Measurements from ENCODE around the gene TPM2. TPM values are rescaled to one million over a fixed set of nuclear protein-coding genes. Genes with fewer than 3 reads are reported as not detected.

TPM2 gene
- total and polyA plus RNA-seq, 2 donors (not counting 1 experiment from before 2014, with no cell fraction given): 2.4 to 6.3 TPM

GRCh38 chr9:35714579-35715252 is 25.0 kb upstream of the TPM2 start:
- Histone ChIP-seq H3K4me1 (ENCODE audit: control insufficient read depth in 2 of 2, insufficient read depth in 2 of 2, low read length in 2 of 2) (peaks cover 14 to 20% of the 10 kb centered on the region in 2 donors), H3K9ac (ENCODE audit: low read length) (no peak overlapping the region), H2AFZ (ENCODE audit: insufficient read depth, low read depth, low read length, poor library complexity, severe bottlenecking) (no peak overlapping the region), H3K4me2 (replicated peaks; ENCODE audit: low read depth, low read length, poor library complexity, severe bottlenecking) (no peak overlapping the region), H4K20me1 (ENCODE audit: control insufficient read depth, insufficient read depth, low read length, poor library complexity, severe bottlenecking) (peaks cover 35% of the 10 kb centered on the region), H3K79me2 (ENCODE audit: control insufficient read depth, insufficient read depth, low read length) (peaks cover 41% of the 10 kb centered on the region), H3K9me3 (ENCODE audit: control extremely low read depth in 1 of 3, control insufficient read depth in 2 of 3, insufficient read depth in 1 of 3, low read length in 2 of 3) (no peaks in the 10 kb centered on the region), H3K27me3 (replicated peaks in 1 of 4; ENCODE audit: control extremely low read depth in 1 of 4, control insufficient read depth in 3 of 4, insufficient read depth in 4 of 4, low read length in 3 of 4) (no peaks in the 10 kb centered on the region), H3K36me3 (replicated peaks in 1 of 2; ENCODE audit: control extremely low read depth in 1 of 2, control insufficient read depth in 1 of 2, extremely low read depth in 1 of 2, insufficient read depth in 2 of 2, low read length in 1 of 2) (peaks cover 8 to 92% of the 10 kb centered on the region in 2 experiments), H3K4me3 (ENCODE audit: control extremely low read depth in 1 of 5, extremely low read depth in 1 of 5, insufficient read depth in 1 of 5, low read depth in 2 of 5, low read length in 4 of 5) (no peak overlapping the region), H3K27ac (ENCODE audit: low read length in 2 of 2) (no peak overlapping the region)
- TF ChIP-seq CTCF (IDR thresholded peaks at IDR 0.05): no peak
- TF ChIP-seq EZH2 (IDR thresholded peaks at IDR 0.05; ENCODE audit: borderline replicate concordance, insufficient read depth, low read depth, low read length, poor library complexity, severe bottlenecking): no peak
- WGBS (ENCODE audit: insufficient coverage): 98% methylated on average over 12 of the region's 13 CpGs
- DNase-seq: no peak
- no peak for ATAC-seq (ENCODE audit: low read depth)
- H3K9me3 Mint-ChIP-seq (ENCODE audit: insufficient read depth): no peaks in the 10 kb centered on the region
- no peak overlapping the region for H3K27ac Mint-ChIP-seq
- POLR2A ChIA-PET: interaction anchor here (0.6 to 1.2 kb wide), 2 partner anchors 13 to 54 kb away, joined by 3 read pairs; no protein-coding TSS in a partner anchor
- intact Hi-C loops (cut with micrococcal nuclease): no loop called here
- peaks cover 21% of the 10 kb centered on the region for H3K4me1 Mint-ChIP-seq
- CTCF ChIA-PET: interaction anchor here (0.9 to 20.4 kb wide), 5 partner anchors 13 to 103 kb away, joined by 3 to 195 read pairs (median 3); partner anchors contain the start of genes CREB3, TLN1 and TPM2
- no peaks in the 10 kb centered on the region for H3K27me3 Mint-ChIP-seq
- no peak overlapping the region for H3K4me3 Mint-ChIP-seq

GRCh38 chr9:35714123-35714522 is 24.4 kb upstream of the TPM2 start:
- peaks cover 8 to 90% of the 10 kb centered on the region in 2 experiments for H3K36me3 ChIP-seq (replicated peaks in 1 of 2; ENCODE audit: control extremely low read depth in 1 of 2, control insufficient read depth in 1 of 2, extremely low read depth in 1 of 2, insufficient read depth in 2 of 2, low read length in 1 of 2)
- H3K4me3 ChIP-seq (ENCODE audit: control extremely low read depth in 1 of 5, extremely low read depth in 1 of 5, insufficient read depth in 1 of 5, low read depth in 2 of 5, low read length in 4 of 5): no peak overlapping the region
- H3K4me2 ChIP-seq (replicated peaks; ENCODE audit: low read depth, low read length, poor library complexity, severe bottlenecking): no peak overlapping the region
- H3K9me3 ChIP-seq (ENCODE audit: control extremely low read depth in 1 of 3, control insufficient read depth in 2 of 3, insufficient read depth in 1 of 3, low read length in 2 of 3): no peaks in the 10 kb centered on the region
- peaks cover 31% of the 10 kb centered on the region for H4K20me1 ChIP-seq (ENCODE audit: control insufficient read depth, insufficient read depth, low read length, poor library complexity, severe bottlenecking)
- POLR2A ChIA-PET: interaction anchor here (1.2 kb wide), 1 partner anchor 54 kb away, joined by 3 read pairs; no protein-coding TSS in a partner anchor
- TF ChIP-seq EZH2 (IDR thresholded peaks at IDR 0.05; ENCODE audit: borderline replicate concordance, insufficient read depth, low read depth, low read length, poor library complexity, severe bottlenecking) (no peak), CTCF (IDR thresholded peaks at IDR 0.05) (no peak)
- Mint-ChIP-seq H3K27me3 (no peaks in the 10 kb centered on the region), H3K9me3 (ENCODE audit: insufficient read depth) (no peaks in the 10 kb centered on the region), H3K4me3 (no peak overlapping the region), H3K4me1 (peaks cover 15% of the 10 kb centered on the region), H3K27ac (no peak overlapping the region)
- ATAC-seq (ENCODE audit: low read depth) (no peak), DNase-seq (no peak)
- no peak overlapping the region for H3K9ac ChIP-seq (ENCODE audit: low read length)
- WGBS (ENCODE audit: insufficient coverage): 97% methylated on average over 5 of the region's 6 CpGs
- CTCF ChIA-PET: interaction anchor here (0.9 to 20.4 kb wide), 5 partner anchors 13 to 103 kb away, joined by 3 to 195 read pairs (median 3); partner anchors contain the start of genes CREB3, TLN1 and TPM2
- H3K27me3 ChIP-seq (replicated peaks in 1 of 4; ENCODE audit: control extremely low read depth in 1 of 4, control insufficient read depth in 3 of 4, insufficient read depth in 4 of 4, low read length in 3 of 4): no peaks in the 10 kb centered on the region
- intact Hi-C loops (cut with micrococcal nuclease): no loop called here
- H3K27ac ChIP-seq (ENCODE audit: low read length in 2 of 2): no peak overlapping the region
- H2AFZ ChIP-seq (ENCODE audit: insufficient read depth, low read depth, low read length, poor library complexity, severe bottlenecking): no peak overlapping the region
- peaks cover 8 to 14% of the 10 kb centered on the region in 2 donors for H3K4me1 ChIP-seq (ENCODE audit: control insufficient read depth in 2 of 2, insufficient read depth in 2 of 2, low read length in 2 of 2)
- H3K79me2 ChIP-seq (ENCODE audit: control insufficient read depth, insufficient read depth, low read length): peaks cover 41% of the 10 kb centered on the region
